GM12873 (cell line): Measurements from ENCODE around the gene MID2.

Experiments
- CTCF ChIP-seq: IDR thresholded peaks from 2 replicates; pipeline ENCODE4 v1.5.1; 2012; ENCODE audit warnings: low read depth, mild to moderate bottlenecking, moderate library complexity, low read length, control low read depth; ENCODE audit not compliant: insufficient read depth; ENCODE audit errors: missing control alignments

Gene MID2

GRCh38 chrX:107878106-107878505, 52.4 kb downstream of the MID2 start:
- TF ChIP-seq CTCF = no peak

- no peak for TF ChIP-seq CTCF
These were observed 54.5 kb downstream of the MID2 start for GRCh38 chrX:107880054-107880610.

- TF ChIP-seq CTCF = peak; percentile 58
These were observed 68.4 kb downstream of the MID2 start for GRCh38 chrX:107894038-107894437.

- TF ChIP-seq CTCF = no peak
These were observed 77.1 kb downstream of the MID2 start for GRCh38 chrX:107902721-107903120.

- TF ChIP-seq CTCF = no peak
These were observed 79.7 kb downstream of the MID2 start for GRCh38 chrX:107905366-107905765.

GRCh38 chrX:107924136-107924746, 98.6 kb downstream of the MID2 start:
- no peak for TF ChIP-seq CTCF

GRCh38 chrX:107934262-107934661, 108.6 kb downstream of the MID2 start:
- TF ChIP-seq CTCF = no peak
